Measurements from ENCODE around the gene IRF2.

DNA sequence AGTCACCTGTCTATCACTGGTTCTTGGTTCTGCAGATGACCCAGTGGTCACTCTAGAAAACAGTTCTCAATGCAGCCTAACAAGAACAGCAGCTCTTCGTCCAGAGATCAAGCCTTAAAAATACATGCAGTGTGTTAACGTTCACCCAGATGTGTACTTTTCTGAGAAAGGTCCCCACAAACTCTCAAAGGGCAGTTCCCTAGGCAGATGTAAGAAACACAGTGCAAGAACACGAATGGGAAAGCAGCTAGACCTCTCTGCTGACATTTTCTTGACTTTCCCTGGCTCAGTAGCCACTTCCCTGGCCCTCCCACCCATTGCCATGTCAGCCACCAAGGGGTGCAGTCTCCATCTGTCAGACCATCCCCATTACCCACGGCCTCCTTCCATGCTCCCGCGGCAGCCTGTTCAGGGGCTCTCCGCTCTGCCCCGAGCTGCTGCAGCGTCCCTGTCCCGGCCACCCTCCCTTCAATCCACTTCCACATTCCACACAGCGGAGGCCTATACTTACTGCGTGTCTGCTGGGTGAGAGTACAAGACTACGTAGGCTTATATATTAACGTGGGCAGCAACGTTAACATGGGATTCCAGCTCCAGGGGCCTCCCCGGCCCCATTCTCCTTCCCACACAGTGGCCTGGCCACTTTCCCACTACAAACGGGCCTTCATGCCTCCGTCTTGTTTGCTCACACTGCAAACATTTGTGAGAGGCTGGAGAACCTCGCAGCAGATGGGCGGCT is 34.3 kb downstream of the IRF2 start:
- TF ChIP-seq, protein P1, sequence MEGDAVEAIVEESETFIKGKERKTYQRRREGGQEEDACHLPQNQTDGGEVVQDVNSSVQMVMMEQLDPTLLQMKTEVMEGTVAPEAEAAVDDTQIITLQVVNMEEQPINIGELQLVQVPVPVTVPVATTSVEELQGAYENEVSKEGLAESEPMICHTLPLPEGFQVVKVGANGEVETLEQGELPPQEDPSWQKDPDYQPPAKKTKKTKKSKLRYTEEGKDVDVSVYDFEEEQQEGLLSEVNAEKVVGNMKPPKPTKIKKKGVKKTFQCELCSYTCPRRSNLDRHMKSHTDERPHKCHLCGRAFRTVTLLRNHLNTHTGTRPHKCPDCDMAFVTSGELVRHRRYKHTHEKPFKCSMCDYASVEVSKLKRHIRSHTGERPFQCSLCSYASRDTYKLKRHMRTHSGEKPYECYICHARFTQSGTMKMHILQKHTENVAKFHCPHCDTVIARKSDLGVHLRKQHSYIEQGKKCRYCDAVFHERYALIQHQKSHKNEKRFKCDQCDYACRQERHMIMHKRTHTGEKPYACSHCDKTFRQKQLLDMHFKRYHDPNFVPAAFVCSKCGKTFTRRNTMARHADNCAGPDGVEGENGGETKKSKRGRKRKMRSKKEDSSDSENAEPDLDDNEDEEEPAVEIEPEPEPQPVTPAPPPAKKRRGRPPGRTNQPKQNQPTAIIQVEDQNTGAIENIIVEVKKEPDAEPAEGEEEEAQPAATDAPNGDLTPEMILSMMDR (IDR thresholded peaks at IDR 0.05): no peak
- no peak for TF ChIP-seq POLR2A (IDR thresholded peaks at IDR 0.05)

Data from ovary (tissue), 3 donors.